MCF 10A (cell line): ENCODE results near the gene VCAN. TPM values are rescaled to one million over a fixed set of nuclear protein-coding genes. Genes with fewer than 3 reads are reported as not detected.

ENCODE experiments used
- BruUV-seq: library from RNA; stranded (reverse); fragments of 400-500 nt; replicated peaks from 2 replicates; lab custom pipeline; 2021; lab: Mats Ljungman, UMichigan
- CTCF ChIA-PET: fragments of 300-600 bp; sonication (Branson Sonifier 250); formaldehyde crosslinking; extraction: SDS; loops from one replicate; lab custom pipeline; 2021; ENCODE audit warnings: antibody characterized with exemption, inconsistent platforms; lab: Yijun Ruan, JAX
- POLR2A ChIA-PET: fragments of 300-600, 350-650 bp; sonication (Branson Sonifier 250); formaldehyde crosslinking; extraction: SDS; loops from one replicate; lab custom pipeline; 2020; ENCODE audit warnings: antibody characterized with exemption, inconsistent platforms; lab: Yijun Ruan, JAX
- DNase-seq: peaks from one replicate; pipeline ENCODE4 v3.0.0-alpha.2; 2018; ENCODE audit not compliant: unreplicated experiment
- H3K27ac Mint-ChIP-seq: one replicate; pipeline ENCODE4 v1.8.0; 2022; ENCODE audit warnings: mild to moderate bottlenecking, low read depth, mixed read lengths; ENCODE audit not compliant: unreplicated experiment
- H3K27me3 Mint-ChIP-seq: one replicate; pipeline ENCODE4 v1.8.0; 2022; ENCODE audit warnings: mixed read lengths; ENCODE audit not compliant: insufficient read depth, unreplicated experiment
- H3K36me3 Mint-ChIP-seq: one replicate; pipeline ENCODE4 v1.8.0; 2022; ENCODE audit warnings: mild to moderate bottlenecking, moderate library complexity, mixed read lengths; ENCODE audit not compliant: insufficient read depth, unreplicated experiment
- H3K4me1 Mint-ChIP-seq: one replicate; pipeline ENCODE4 v1.8.0; 2022; ENCODE audit warnings: mixed read lengths; ENCODE audit not compliant: insufficient read depth, unreplicated experiment
- H3K4me3 Mint-ChIP-seq: one replicate; pipeline ENCODE4 v1.8.0; 2022; ENCODE audit warnings: mild to moderate bottlenecking, moderate library complexity, mixed read lengths; ENCODE audit not compliant: unreplicated experiment
- H3K9me3 Mint-ChIP-seq: one replicate; pipeline ENCODE4 v1.8.0; 2022; ENCODE audit warnings: mixed read lengths; ENCODE audit not compliant: unreplicated experiment
- CTCF ChIP-seq: fragments of 200-600 bp; IDR thresholded peaks from one replicate; pipeline ENCODE4 v1.8.0; 2022; ENCODE audit warnings: antibody characterized with exemption, mild to moderate bottlenecking; ENCODE audit not compliant: unreplicated experiment
- intact Hi-C: fragments of 100-400 bp; cut with micrococcal nuclease; formaldehyde crosslinking; loops from 2 replicates; pipeline ENCODE4 v1.14.1; 2022
- total RNA-seq: library from RNA; stranded (reverse); gene quantifications from 2 replicates; pipeline ENCODE4 v1.2.3, GENCODE V29; 2022

Gene VCAN
- total RNA-seq, 1 experiment from 2014 or later: 50.6 TPM

- no peaks in the 10 kb centered on the region for H3K27me3 Mint-ChIP-seq
- no peak overlapping the region for H3K4me3 Mint-ChIP-seq
- CTCF ChIA-PET: no interaction called here
- POLR2A ChIA-PET: interaction anchor here (1.0 kb wide), 1 partner anchor 9 kb away, joined by 4 read pairs; no protein-coding TSS in a partner anchor
- no peak overlapping the region for H3K27ac Mint-ChIP-seq
- no peaks in the 10 kb centered on the region for H3K9me3 Mint-ChIP-seq
- peak; percentile 17 for DNase-seq
- intact Hi-C loops: no loop called here
- TF ChIP-seq CTCF: no peak
- no peaks in the 10 kb centered on the region for H3K4me1 Mint-ChIP-seq
- BruUV-seq: no TSS peak
- H3K36me3 Mint-ChIP-seq: peaks cover 19% of the 10 kb centered on the region
Measured at GRCh38 chr5:83494666-83495065, 23.1 kb downstream of the VCAN start.

GRCh38 chr5:83496626-83497025, 25.1 kb downstream of the VCAN start:
- ChIA-PET POLR2A (no interaction called here), CTCF (no interaction called here)
- TF ChIP-seq CTCF: no peak
- intact Hi-C loops: no loop called here
- no TSS peak for BruUV-seq
- Mint-ChIP-seq H3K4me3 (no peak overlapping the region), H3K4me1 (no peaks in the 10 kb centered on the region), H3K27ac (no peak overlapping the region), H3K27me3 (no peaks in the 10 kb centered on the region), H3K9me3 (no peaks in the 10 kb centered on the region), H3K36me3 (peaks cover 7% of the 10 kb centered on the region)
- DNase-seq: no peak

- Mint-ChIP-seq H3K9me3 (no peaks in the 10 kb centered on the region), H3K27ac (no peak overlapping the region), H3K27me3 (no peaks in the 10 kb centered on the region), H3K36me3 (peaks cover 10% of the 10 kb centered on the region), H3K4me3 (no peak overlapping the region), H3K4me1 (no peaks in the 10 kb centered on the region)
- BruUV-seq: no TSS peak
- TF ChIP-seq CTCF: no peak
- no peak for DNase-seq
- CTCF ChIA-PET: no interaction called here
- POLR2A ChIA-PET: no interaction called here
- intact Hi-C loops: no loop called here
Measured at GRCh38 chr5:83498585-83498984, 27.0 kb downstream of the VCAN start.

GRCh38 chr5:83503662-83504061, 32.1 kb downstream of the VCAN start:
- DNase-seq: peak; percentile 21
- intact Hi-C loops: no loop called here
- ChIA-PET POLR2A (interaction anchor here (0.5 to 1.4 kb wide), 4 partner anchors 9 to 238 kb away, joined by 3 to 4 read pairs (median 4); no protein-coding TSS in a partner anchor), CTCF (interaction anchor here (0.6 to 1.5 kb wide), 4 partner anchors 22 to 581 kb away, joined by 3 to 4 read pairs (median 3); no protein-coding TSS in a partner anchor)
- Mint-ChIP-seq H3K27ac (no peak overlapping the region), H3K4me1 (peaks cover 1% of the 10 kb centered on the region), H3K9me3 (no peaks in the 10 kb centered on the region), H3K4me3 (no peak overlapping the region), H3K27me3 (no peaks in the 10 kb centered on the region), H3K36me3 (peaks cover 6% of the 10 kb centered on the region)
- BruUV-seq: no TSS peak
- TF ChIP-seq CTCF: no peak
